Skin of body (tissue), 2 donors: ENCODE results near the gene CACNA1E. TPM values are rescaled to one million over a fixed set of nuclear protein-coding genes. Genes with fewer than 3 reads are reported as not detected.

Experiments
- DNase-seq: peaks from one replicate; lab custom pipeline; 2025; lab: John Stamatoyannopoulos, UW
- total RNA-seq: library from RNA; depleted of rRNA; stranded (reverse); fragments of >200 nt; gene quantifications from one replicate; pipeline ENCODE4 v1.2.3, GENCODE V29; 2014

The CACNA1E gene
- total RNA-seq, 1 donor from 2014 or later = 2.4 TPM

DNA sequence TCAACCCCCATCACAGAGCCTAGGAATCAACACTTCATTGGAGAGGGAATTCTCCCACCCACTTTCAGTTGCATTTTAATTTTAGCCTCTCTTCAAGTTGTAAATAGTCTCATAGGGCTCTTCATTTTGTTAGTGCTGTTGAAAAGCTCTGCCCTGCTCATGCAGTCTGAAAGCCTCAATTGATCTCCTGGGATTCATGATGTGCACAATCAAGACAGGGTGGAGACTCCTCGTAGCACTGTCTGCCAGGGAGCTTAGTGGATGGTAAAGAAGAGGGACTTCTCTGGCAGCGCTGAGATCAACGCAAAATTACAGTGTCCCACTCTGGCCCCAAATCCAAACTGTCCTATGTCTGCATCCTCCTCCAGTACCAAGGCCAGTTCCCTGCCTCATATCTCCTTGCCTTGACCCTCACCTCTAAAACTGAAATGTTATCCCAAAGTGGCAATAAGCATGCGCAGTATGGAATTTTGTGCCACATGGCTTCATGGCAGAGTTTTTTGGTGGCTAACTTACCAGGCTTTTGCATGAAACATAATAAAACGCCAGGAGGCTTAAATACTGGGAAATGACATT, 282.2 kb downstream of the CACNA1E start:
- no peak for DNase-seq

DNA sequence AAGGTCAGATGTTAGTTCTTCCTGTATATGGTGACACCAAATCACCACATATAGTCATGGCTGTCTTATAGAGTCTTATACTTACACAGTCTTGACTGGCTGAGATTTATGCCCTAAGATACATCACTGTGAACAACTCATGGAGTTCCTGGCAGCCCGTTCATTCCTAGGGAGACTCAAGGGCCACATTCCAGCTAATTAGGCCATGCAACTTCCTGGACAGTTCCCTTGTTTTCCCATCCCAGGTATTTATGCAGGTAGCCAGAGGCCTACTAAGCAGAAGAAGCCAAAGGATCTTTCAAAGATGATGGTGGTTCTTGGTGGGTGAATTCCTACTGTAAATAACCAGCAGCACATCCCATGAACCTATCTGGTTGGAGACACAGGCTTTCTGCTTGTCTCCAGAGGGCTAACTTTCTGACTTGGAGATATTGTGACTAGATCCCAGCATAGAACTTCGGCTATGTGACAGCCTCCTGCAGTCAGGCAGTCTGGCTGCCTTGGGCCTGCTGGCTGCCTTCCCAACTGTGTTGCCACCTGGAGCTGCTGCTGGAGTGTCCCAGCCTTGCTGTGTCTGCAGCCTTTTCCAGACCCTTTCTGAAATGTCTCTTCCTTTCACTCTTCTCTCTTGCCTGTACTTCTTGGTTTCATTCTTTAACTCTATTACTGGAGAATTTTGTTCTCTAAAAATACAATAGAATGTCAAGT, 283.8 kb downstream of the CACNA1E start:
- DNase-seq = no peak

DNA sequence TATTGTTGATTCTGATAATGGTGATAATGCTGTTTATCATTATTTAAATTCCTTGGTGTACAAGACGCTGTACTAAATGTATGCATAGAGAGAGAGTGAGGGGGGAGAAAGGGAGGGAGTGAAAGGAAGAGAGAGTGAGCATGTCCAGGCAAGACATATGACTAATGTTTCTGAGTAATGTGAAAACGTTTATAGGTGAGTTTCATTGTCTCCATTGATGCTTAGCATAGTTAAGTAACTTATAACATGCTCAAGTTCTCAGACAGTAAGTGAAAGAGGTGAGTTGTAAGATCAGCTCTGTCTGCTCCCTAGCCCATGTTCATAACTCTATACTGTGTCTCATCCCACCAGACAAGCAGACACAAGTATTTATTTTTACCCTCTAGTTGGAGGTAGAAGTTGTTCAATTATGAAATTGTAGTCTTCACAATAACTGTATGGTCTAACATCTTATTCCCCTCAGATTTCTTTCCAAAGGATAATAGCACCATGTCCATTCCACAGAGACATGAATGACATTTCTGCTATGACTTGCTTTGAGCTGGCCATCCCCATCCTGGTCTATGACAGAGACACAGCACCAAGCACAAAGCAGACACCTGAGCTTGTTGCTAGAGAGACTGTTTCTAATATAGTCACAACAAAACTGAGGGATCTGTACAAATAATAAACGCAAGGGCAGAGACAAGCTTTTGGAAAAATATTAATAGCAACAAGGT, 285.1 kb downstream of the CACNA1E start:
- no peak for DNase-seq

DNA sequence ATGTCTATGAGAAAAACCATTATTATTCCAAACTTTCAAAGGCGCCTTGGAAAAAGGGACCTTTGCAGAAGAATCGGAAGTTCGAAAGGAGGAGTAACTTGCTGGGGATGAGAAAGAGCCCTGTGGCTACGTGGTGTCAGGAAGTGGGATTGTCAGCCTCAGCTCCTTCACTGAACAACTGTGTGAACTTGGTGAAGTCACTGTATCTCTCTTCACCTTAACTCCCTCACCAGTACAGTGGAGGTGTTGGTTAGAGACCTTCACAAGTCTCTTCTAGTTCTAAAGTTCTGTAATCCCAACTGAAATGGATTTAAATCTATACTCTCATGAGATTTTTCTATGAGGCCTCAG, 285.6 kb downstream of the CACNA1E start:
- DNase-seq = no peak

DNA sequence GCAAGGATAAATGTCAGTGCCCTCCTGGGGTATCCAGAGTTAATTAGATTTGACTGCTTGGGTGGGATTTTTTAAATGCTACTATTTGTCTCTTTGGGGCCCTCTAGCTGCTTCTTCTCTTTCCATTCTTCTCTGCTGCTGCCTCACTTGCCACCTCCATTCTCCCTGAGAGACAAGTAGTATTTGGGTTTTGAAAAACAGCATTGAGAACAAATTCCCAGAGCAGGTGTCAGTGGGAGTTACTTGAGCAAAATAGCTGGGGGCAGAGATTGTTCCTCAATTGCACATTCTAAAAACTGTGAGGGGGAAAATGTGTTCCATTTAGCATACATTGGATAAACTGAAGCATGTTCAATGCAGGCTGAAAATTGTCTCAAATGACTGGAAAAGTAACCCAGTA, 286.5 kb downstream of the CACNA1E start:
- DNase-seq = no peak

DNA sequence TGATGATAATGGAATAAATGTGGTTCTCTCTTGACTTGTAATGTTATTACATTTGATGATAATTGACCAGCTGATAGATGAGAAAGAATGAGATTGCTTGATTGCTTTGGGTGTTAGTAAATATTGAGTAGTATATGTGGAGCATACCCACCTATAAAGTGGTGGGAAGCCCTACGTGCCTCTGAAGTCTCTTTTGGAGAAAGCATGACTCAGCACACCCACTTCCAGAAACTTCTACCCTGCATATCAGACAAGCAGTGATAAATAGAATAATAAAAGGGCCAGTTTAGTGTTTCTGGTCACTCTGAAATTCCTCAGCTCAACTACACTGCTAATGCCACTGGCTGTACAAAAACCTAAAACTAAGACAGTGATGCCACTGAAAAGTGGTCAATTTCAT, 289.4 kb downstream of the CACNA1E start:
- DNase-seq = no peak

DNA sequence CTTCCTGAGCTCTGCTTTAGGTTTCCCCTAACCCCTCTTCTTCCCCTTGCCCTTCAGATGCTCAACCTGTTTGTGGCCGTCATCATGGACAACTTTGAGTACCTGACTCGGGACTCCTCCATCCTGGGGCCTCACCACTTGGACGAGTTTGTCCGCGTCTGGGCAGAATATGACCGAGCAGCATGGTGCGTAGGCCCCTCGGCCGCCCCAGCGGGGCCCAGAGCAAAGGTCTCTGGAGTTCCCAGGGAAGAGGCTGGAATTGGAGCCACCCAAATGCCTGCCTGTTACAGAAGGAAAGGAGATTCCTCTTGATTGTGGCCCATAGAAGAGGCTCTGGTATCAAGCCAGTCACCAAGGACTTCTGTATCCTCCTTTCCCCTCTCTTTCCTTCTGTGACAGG, 292.7 kb downstream of the CACNA1E start:
- DNase-seq = no peak

DNA sequence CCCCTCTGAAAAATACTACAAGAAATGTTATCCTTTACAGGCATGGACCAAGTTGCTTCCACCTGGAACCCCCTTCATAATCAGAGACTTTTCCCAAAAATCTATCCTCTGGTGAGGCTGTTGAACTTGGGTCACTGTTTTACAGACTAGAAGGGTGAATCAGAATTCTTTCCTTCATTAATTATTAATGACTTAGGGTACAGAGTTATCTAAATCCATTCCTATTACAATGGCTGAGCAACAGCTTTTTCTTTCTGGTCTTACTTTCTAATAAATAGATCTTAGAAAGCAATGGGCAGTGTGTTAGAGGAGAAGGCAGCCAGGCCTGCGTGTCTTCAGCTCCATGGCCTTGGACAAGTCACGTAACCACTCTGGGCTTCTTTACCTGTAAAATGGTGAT, 294.0 kb downstream of the CACNA1E start:
- DNase-seq = no peak

DNA sequence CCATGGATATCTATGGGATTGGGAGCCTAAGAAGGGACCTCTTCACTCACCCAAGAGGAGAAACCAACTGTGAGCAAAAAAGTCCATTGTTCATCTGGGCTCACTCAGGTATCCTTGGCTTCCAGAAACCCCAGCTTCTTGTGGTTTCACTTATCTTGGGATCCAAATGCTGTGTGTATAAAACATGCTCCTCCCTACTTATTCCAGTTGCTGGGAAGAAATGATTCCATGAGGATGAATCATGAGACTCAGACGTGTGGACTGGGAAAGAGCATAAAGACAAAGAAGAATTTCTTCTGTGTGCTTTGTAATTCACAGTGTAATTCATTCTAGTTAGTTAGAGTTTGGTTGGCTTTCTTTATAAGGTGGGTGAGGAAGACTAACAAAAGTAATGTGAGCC, 294.5 kb downstream of the CACNA1E start:
- no peak for DNase-seq

DNA sequence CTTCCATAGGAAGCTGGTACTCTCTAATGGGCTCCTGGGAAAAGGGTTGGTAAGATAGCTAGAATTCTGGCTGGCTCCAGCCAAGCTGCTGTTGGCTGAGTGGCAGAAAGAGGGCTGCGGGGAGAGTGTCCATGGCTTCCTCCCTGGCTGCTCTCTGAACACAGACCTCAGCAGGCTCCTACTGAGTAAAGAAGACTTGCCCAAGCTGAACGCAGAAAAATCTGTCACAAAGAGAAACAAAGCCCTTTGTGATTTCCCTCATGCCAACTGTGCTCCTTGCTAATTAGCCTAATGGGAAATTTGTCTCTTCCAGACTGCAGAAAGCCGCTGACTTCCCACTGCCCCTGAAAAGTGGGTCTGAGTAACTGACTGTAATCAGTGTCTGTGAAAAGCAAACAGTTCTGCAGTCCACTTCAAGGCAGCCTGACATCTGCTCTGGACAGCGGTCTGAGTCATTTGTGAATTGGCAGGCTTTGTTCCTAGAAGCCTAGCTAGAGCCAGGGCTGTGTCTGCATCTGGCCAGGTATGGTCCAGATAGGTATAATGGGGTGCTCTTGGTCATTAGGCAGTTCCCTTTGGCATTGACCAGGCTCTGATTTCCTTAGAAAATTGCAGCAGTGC, 295.4 kb downstream of the CACNA1E start:
- no peak for DNase-seq

DNA sequence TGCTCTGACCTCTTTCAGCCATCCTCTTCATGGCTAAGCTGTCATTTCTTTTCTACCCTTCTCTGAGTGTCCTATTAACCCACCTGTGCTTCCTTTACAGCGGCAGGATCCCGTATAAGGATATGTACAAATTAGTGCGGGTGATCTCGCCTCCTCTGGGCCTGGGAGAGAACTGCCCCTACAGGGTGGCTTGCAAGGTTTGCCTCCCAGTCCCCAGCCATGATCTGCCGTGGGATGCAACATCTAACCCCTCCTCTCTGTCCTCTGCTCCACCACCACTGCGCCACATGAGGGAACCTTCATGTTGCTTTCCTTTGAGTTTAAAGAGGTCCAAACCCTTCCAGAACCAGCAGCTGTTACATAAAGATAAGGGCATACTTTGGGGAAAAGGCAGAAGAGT, 296.0 kb downstream of the CACNA1E start:
- DNase-seq = no peak

DNA sequence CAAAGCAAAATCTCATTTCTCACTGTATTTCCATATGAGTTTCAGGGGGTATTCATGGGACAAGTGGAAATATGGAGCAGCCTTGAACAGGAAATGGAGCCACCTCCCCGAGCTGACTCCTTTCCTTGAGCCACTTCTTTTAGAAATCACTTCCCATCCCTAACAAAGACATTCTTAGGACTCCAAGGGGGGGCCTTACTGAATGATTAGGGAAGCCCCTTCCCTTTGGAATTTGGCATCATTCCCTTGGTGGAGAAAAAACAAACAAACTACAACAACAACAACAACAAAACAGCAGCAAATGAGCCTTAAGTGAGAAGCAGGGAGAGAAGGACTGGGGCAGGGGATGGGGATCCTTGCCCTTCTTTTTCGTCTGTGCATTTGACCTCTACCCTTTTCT, 299.9 kb downstream of the CACNA1E start:
- DNase-seq = no peak

DNA sequence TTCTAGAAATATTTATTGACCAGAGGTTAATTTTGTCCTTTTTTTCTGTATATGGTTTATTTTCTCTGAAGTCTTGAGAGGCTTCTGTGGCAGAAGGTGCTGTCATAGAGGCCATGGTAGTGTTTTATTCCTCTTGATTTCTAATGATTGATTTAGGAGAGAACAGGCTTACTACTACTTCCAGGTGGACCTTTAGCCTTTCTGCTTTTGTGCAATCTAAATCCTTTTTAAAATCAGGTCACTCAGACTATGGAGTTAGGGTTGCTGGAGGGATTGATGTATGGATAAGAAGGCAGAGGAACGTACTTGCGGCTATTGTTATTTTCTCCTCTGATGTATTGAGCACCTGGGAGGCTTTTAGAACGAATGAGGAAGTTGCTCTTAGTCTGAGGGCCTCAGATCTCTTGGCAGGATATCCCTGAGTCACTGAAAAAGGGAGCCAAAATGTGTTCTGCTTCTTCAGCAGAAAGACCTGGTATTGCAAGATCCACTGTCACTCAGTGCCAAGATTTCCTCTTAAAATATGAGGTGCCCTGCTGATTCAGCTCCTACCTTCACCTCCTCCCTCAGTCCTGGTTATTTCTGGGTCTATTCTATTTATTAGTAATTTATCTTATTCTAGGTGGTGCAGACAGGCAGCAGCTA, 300.8 kb downstream of the CACNA1E start:
- no peak for DNase-seq

DNA sequence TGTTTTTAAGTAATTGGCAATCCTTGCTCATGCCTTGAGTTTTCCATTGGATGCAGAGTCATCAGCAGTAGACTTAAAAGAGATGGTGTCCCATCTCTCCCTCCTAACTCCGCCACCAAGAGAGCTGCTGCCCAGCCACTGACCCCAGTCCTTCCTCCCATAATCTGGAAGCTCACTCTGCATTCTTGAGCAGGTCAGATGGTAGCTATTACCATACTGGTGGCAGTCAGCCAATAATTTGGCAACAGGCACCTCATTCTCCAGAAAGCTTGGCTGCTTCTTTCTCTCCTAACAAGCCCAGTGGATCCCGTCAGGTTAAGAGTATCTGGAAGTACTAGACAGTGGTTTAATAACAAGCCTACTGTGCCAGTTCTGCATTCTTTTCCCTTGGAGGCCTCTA, 306.1 kb downstream of the CACNA1E start:
- no peak for DNase-seq

DNA sequence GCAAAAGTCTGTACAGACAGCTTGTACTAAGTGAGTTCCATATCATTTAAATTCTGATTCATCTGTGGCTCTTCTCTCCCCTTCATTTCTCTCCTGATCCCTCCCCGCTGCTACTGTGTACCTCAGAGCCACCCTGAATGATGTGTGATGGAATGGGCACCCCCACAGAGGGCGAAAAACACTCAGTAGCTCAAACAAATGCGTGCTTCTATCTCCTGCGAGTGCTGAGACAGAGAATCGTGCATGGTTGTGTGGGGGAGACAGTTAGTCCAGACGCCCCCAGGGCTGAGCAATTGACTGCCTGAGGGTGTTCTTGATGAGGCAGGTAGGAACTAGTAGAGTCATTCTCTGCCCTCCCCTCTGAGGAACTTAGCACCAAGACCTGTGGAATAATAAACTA, 308.4 kb downstream of the CACNA1E start:
- no peak for DNase-seq

DNA sequence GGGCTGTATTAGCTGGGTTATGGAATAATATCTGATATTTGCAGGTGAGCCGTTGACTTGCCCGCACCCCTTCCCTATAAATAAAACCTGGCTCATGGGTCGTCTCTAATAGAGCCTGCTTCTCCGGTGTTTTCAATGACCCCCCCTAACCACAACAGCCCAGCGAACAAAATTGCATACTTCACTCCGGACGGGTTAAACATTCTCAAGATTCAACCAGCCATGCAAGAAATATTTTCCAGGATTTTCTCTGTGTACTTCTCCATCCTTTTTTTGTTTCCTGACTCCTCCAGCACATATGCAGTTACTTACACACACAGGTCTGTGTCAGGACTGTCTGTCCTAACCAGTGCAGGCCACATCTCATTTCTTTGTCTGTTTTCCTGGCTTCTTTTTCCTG, 310.5 kb downstream of the CACNA1E start:
- DNase-seq = no peak

DNA sequence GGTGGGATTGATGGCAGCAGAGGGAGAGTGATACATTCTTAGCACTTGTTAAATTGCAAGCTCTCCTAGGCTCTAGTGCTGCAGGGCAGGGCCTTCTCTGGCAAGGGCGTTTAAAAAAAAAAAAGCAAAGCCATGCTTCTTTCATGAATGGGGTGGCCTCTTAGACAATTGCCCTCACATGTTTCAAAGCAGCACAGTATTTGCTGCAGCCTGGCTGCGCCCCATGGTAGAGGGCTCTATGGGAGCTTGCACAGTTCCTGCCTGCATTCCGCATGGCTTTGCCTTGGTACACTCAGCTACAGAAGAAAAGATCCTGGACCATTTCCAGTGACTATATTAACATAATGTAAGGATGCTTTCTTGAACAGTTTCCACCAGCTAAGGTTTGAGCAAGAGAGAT, 311.0 kb downstream of the CACNA1E start:
- DNase-seq = no peak

DNA sequence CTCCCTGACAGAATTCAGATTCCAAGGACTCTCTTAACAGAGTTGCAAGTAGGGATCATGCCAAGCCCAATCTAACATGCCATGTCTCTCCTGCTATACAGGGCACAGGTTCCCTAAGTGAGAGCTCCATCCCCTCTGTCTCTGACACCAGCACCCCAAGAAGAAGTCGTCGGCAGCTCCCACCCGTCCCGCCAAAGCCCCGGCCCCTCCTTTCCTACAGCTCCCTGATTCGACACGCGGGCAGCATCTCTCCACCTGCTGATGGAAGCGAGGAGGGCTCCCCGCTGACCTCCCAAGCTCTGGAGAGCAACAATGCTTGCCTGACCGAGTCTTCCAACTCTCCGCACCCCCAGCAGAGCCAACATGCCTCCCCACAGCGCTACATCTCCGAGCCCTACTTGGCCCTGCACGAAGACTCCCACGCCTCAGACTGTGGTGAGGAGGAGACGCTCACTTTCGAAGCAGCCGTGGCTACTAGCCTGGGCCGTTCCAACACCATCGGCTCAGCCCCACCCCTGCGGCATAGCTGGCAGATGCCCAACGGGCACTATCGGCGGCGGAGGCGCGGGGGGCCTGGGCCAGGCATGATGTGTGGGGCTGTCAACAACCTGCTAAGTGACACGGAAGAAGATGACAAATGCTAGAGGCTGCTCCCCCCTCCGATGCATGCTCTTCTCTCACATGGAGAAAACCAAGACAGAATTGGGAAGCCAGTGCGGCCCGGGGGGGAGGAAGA, 315.0 kb downstream of the CACNA1E start:
- DNase-seq = no peak

DNA sequence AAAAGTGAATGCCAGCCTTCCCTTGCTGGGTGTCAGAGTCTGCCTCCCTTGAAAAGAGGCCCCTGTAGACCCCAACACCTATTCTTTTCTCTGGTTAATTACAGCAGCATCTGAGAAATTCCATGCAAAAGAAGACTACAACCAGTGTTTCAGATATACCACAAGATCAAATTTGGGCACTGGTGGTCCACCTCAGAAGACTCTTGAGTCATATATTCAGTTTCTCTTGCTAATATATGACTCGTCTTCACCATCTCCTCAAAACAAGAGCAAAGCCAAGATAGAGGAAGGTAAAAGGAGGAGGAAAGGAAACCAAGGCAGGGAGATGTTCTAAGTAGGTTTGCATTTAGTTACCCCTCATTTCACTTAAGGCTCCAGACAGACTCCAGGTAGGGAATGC, 318.3 kb downstream of the CACNA1E start:
- no peak for DNase-seq

DNA sequence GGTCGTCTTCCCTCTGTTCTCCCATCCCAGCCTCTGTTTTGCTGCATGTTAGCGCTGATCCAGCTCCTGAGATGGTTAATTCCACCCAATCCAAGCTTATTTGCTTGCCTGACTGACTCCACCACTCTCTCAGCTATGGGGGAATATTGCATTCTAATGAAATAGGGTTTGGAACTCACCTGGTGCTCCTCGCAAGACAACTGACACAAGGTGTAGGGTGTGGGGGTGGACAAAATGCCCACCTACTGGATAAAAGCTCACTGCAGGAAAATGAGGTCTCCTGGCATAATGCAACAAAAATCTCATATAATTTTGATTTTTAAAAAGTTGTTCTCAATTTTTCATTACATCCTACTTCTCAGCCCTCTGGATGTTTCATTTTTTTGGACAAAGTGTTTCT, 319.1 kb downstream of the CACNA1E start:
- DNase-seq = no peak

DNA sequence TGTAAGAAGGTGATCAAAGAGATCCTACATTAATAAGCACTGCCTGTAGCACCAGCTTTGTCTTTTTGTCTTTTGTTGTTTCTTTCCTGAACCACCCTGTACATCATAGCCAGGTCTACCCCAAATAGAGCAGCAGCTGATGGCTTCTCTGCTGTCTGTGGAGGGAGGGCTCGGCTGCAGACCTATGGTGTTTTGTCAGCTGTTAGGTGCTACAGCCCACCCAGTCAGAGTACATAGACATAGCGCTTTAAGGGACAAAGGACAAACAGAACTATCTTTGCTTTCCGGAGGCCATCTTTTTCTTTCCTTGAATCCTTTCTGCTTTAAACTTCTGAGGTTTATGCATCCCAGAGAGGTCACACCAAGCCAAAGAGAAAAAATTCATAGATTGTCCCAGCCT, 320.1 kb downstream of the CACNA1E start:
- no peak for DNase-seq
